Smooth muscle cell (in vitro differentiated cells): Measurements from ENCODE around the gene GADL1. TPM values are rescaled to one million over a fixed set of nuclear protein-coding genes. Genes with fewer than 3 reads are reported as not detected.

Experiments
- DNase-seq: peaks from one replicate; lab custom pipeline; 2025; ENCODE audit not compliant: unreplicated experiment; lab: John Stamatoyannopoulos, UW
- H2AFZ ChIP-seq: fragments of 200-600 bp; sonication (generic); 2 replicates; pipeline ENCODE4 v1.6.0; 2016; ENCODE audit warnings: antibody characterized with exemption, low read depth, mild to moderate bottlenecking
- H3F3A ChIP-seq: fragments of 200-600 bp; sonication (generic); 2 replicates; pipeline ENCODE4 v1.6.0; 2017; ENCODE audit warnings: antibody characterized with exemption, low read depth
- H3K27ac ChIP-seq: fragments of 200-600 bp; sonication (generic); 2 replicates; pipeline ENCODE4 v1.5.1; 2016; ENCODE audit warnings: low read depth, mild to moderate bottlenecking
- H3K27me3 ChIP-seq: fragments of 200-600 bp; sonication (generic); 2 replicates; pipeline ENCODE4 v1.6.1; 2016; ENCODE audit warnings: low read depth, mild to moderate bottlenecking
- H3K36me3 ChIP-seq: fragments of 200-600 bp; sonication (generic); 2 replicates; pipeline ENCODE4 v1.5.1; 2016; ENCODE audit warnings: low read depth
- H3K4me1 ChIP-seq: fragments of 200-600 bp; sonication (generic); 2 replicates; pipeline ENCODE4 v1.5.1; 2016; ENCODE audit warnings: low read depth
- H3K4me2 ChIP-seq: fragments of 200-600 bp; sonication (generic); 2 replicates; pipeline ENCODE4 v1.6.0; 2016; ENCODE audit warnings: mild to moderate bottlenecking
- H3K4me3 ChIP-seq: fragments of 200-600 bp; sonication (generic); 2 replicates; pipeline ENCODE4 v1.5.1; 2016; ENCODE audit warnings: mild to moderate bottlenecking
- H3K79me2 ChIP-seq: fragments of 200-600 bp; sonication (generic); 2 replicates; pipeline ENCODE4 v1.6.0; 2016; ENCODE audit warnings: low read depth, mild to moderate bottlenecking
- H3K9ac ChIP-seq: fragments of 200-600 bp; sonication (generic); 2 replicates; pipeline ENCODE4 v1.6.0; 2016; ENCODE audit warnings: low read depth
- H3K9me3 ChIP-seq: fragments of 200-600 bp; sonication (generic); replicated peaks from 2 replicates; pipeline ENCODE4 v1.5.1; 2016; ENCODE audit warnings: low read depth
- H4K20me1 ChIP-seq: fragments of 200-600 bp; sonication (generic); 2 replicates; pipeline ENCODE4 v1.6.0; 2016; ENCODE audit warnings: low read depth
- CTCF ChIP-seq: fragments of 200-600 bp; sonication (generic); IDR thresholded peaks from 2 replicates; pipeline ENCODE4 v1.5.1; 2017; ENCODE audit warnings: borderline replicate concordance, mild to moderate bottlenecking, antibody characterized with exemption; ENCODE audit not compliant: insufficient read depth, poor library complexity, severe bottlenecking
- WGBS: methylation state at CpG from one replicate; pipeline ENCODE4 v1.1.7; 2016; ENCODE audit warnings: low lambda C conversion rate; 5-methylcytosine and 5-hydroxymethylcytosine counted together
- polyA plus RNA-seq: library from polyadenylated mRNA; unstranded; fragments of >200 nt; fragmentation: Nextera tagmentation; extraction: Ambion mirVana; gene quantifications from 2 replicates; pipeline ENCODE4 v1.2.1, GENCODE V29; 2016
- total RNA-seq: library from RNA; depleted of rRNA; stranded (reverse); fragments of >200 nt; gene quantifications from 2 replicates; pipeline ENCODE4 v1.2.3, GENCODE V29; 2014

GADL1 gene
- total and polyA plus RNA-seq, 2 experiments from 2014 or later = not detected

- no peak overlapping the region for H3K9ac ChIP-seq
- no peak overlapping the region for H3K4me2 ChIP-seq
- H3K4me3 ChIP-seq = no peak overlapping the region
- no peaks in the 10 kb centered on the region for H3K36me3 ChIP-seq
- H3K4me1 ChIP-seq = no peaks in the 10 kb centered on the region
- H3K9me3 ChIP-seq = no peaks in the 10 kb centered on the region
- H2AFZ ChIP-seq = no peak overlapping the region
- no peaks in the 10 kb centered on the region for H3K79me2 ChIP-seq
- no peaks in the 10 kb centered on the region for H3F3A ChIP-seq
- H3K27ac ChIP-seq = no peak overlapping the region
- H4K20me1 ChIP-seq = no peaks in the 10 kb centered on the region
- no peak for DNase-seq
- TF ChIP-seq CTCF = no peak
- H3K27me3 ChIP-seq = no peaks in the 10 kb centered on the region
- WGBS = 64% methylated on average over 3 of the region's 3 CpGs
Measured at GRCh38 chr3:30819067-30819798, 75.2 kb downstream of the GADL1 start.

GRCh38 chr3:30813734-30814133, 80.7 kb downstream of the GADL1 start:
- H3K27ac ChIP-seq = no peak overlapping the region
- H3K4me2 ChIP-seq = no peak overlapping the region
- no peak overlapping the region for H2AFZ ChIP-seq
- no peaks in the 10 kb centered on the region for H4K20me1 ChIP-seq
- 84% methylated on average over 4 of the region's 4 CpGs for WGBS
- H3K4me3 ChIP-seq = no peak overlapping the region
- TF ChIP-seq CTCF = no peak
- H3F3A ChIP-seq = no peaks in the 10 kb centered on the region
- no peak overlapping the region for H3K9ac ChIP-seq
- no peaks in the 10 kb centered on the region for H3K27me3 ChIP-seq
- no peaks in the 10 kb centered on the region for H3K36me3 ChIP-seq
- no peaks in the 10 kb centered on the region for H3K79me2 ChIP-seq
- H3K4me1 ChIP-seq = no peaks in the 10 kb centered on the region
- DNase-seq = no peak
- no peaks in the 10 kb centered on the region for H3K9me3 ChIP-seq

GRCh38 chr3:30811151-30811795, 83.2 kb downstream of the GADL1 start:
- Histone ChIP-seq H3F3A (no peaks in the 10 kb centered on the region), H3K79me2 (no peaks in the 10 kb centered on the region), H3K27ac (no peak overlapping the region), H3K36me3 (no peaks in the 10 kb centered on the region), H3K9me3 (no peaks in the 10 kb centered on the region), H3K27me3 (no peaks in the 10 kb centered on the region), H2AFZ (peak overlapping the region; percentile 78), H3K4me3 (no peak overlapping the region), H3K9ac (no peak overlapping the region), H3K4me2 (peak overlapping the region; percentile 72), H4K20me1 (no peaks in the 10 kb centered on the region), H3K4me1 (no peaks in the 10 kb centered on the region)
- DNase-seq = no peak
- TF ChIP-seq CTCF = no peak
- 82% methylated on average over 4 of the region's 4 CpGs for WGBS
